ENCODE data around the gene SMC1B. TPM values are rescaled to one million over a fixed set of nuclear protein-coding genes. Genes with fewer than 3 reads are reported as not detected.

SMC1B gene
- total and polyA plus RNA-seq, 4 donors, result 0.02 to 0.05 TPM; not detected in 2

DNA sequence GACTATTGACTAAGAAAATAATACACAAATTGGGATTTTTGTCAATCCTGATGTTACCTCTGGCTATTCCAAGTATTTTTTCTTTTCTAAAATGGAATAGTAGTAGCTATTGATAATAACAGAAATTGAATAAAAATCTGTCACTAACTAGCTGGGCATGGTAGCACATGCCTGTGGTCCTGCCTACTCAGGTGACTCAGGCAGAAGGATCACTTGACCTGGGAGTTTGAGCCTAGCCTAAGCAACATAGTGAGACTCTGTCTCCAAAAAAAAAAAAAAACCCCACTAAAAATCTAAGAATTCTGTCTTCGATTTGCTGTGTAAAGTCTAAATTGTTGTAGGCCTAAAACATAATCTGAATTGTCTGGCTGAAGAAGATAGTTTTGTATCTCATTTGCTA, 61.4 kb downstream of the SMC1B start:
- H3K36me3 ChIP-seq (ENCODE audit: control insufficient read depth in 4 of 4, insufficient read depth in 3 of 4, low read depth in 1 of 4, low read length in 3 of 4), result no peaks in the 10 kb centered on the region
- no peak for DNase-seq (ENCODE audit: low spot score)
- no peak for TF ChIP-seq NR2F2 (IDR thresholded peaks at IDR 0.05)
- TF ChIP-seq FOXA1 (IDR thresholded peaks at IDR 0.05), result no peak
- no peak for TF ChIP-seq TAF1 (conservative IDR thresholded peaks at IDR 0.05)
- no peak for TF ChIP-seq RXRA (IDR thresholded peaks at IDR 0.05)
- no peak for TF ChIP-seq SP1 (IDR thresholded peaks at IDR 0.05)
- TF ChIP-seq REST (IDR thresholded peaks at IDR 0.05), result no peak
- TF ChIP-seq EGR1 (IDR thresholded peaks at IDR 0.05; ENCODE audit: low read depth in 2 of 2), result no peak
- no peak overlapping the region for H3K4me3 ChIP-seq (ENCODE audit: low read depth in 1 of 3, low read length in 3 of 3)
- H3K27me3 ChIP-seq (ENCODE audit: control insufficient read depth in 4 of 4, insufficient read depth in 4 of 4, low read length in 3 of 4), result no peaks in the 10 kb centered on the region
- H3K4me1 ChIP-seq (ENCODE audit: control insufficient read depth in 4 of 4, insufficient read depth in 4 of 4, low read length in 3 of 4), result no peaks in the 10 kb centered on the region
- no peaks in the 10 kb centered on the region for H3K9me3 ChIP-seq (ENCODE audit: control insufficient read depth in 4 of 4, low read length in 3 of 4)
- WGBS, result 98% methylated on average over 1 of the region's 1 CpG
- H3K27ac ChIP-seq (ENCODE audit: low read depth in 1 of 2, low read length in 2 of 2), result no peak overlapping the region
- H3K9ac ChIP-seq (ENCODE audit: low read depth in 1 of 2, low read length in 2 of 2), result no peak overlapping the region

- 97% methylated on average over 3 of the region's 3 CpGs for WGBS
- DNase-seq (ENCODE audit: low spot score), result no peak
- no peaks in the 10 kb centered on the region for H3K27me3 ChIP-seq (ENCODE audit: control insufficient read depth in 4 of 4, insufficient read depth in 4 of 4, low read length in 3 of 4)
- TF ChIP-seq YY1 (IDR thresholded peaks at IDR 0.05), result no peak
- TF ChIP-seq SP1 (IDR thresholded peaks at IDR 0.05), result no peak
- TF ChIP-seq JUND (IDR thresholded peaks at IDR 0.05), result no peak
- no peak for TF ChIP-seq FOXA1 (IDR thresholded peaks at IDR 0.05)
- TF ChIP-seq, protein P1, sequence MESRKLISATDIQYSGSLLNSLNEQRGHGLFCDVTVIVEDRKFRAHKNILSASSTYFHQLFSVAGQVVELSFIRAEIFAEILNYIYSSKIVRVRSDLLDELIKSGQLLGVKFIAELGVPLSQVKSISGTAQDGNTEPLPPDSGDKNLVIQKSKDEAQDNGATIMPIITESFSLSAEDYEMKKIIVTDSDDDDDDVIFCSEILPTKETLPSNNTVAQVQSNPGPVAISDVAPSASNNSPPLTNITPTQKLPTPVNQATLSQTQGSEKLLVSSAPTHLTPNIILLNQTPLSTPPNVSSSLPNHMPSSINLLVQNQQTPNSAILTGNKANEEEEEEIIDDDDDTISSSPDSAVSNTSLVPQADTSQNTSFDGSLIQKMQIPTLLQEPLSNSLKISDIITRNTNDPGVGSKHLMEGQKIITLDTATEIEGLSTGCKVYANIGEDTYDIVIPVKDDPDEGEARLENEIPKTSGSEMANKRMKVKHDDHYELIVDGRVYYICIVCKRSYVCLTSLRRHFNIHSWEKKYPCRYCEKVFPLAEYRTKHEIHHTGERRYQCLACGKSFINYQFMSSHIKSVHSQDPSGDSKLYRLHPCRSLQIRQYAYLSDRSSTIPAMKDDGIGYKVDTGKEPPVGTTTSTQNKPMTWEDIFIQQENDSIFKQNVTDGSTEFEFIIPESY (IDR thresholded peaks at IDR 0.05), result no peak
- no peak for TF ChIP-seq HNF4G (IDR thresholded peaks at IDR 0.05)
- H3K9ac ChIP-seq (ENCODE audit: low read depth in 1 of 2, low read length in 2 of 2), result no peak overlapping the region
- H3K9me3 ChIP-seq (ENCODE audit: control insufficient read depth in 4 of 4, low read length in 3 of 4), result no peaks in the 10 kb centered on the region
- no peak overlapping the region for H3K4me3 ChIP-seq (ENCODE audit: low read depth in 1 of 3, low read length in 3 of 3)
- H3K36me3 ChIP-seq (ENCODE audit: control insufficient read depth in 4 of 4, insufficient read depth in 3 of 4, low read depth in 1 of 4, low read length in 3 of 4), result peaks cover 0 to 5% (median 0%) of the 10 kb centered on the region in 4 donors
- no peak overlapping the region for H3K27ac ChIP-seq (ENCODE audit: low read depth in 1 of 2, low read length in 2 of 2)
- no peaks in the 10 kb centered on the region for H3K4me1 ChIP-seq (ENCODE audit: control insufficient read depth in 4 of 4, insufficient read depth in 4 of 4, low read length in 3 of 4)
These were observed 63.5 kb downstream of the SMC1B start for GRCh38 chr22:45349916-45350315.

DNA sequence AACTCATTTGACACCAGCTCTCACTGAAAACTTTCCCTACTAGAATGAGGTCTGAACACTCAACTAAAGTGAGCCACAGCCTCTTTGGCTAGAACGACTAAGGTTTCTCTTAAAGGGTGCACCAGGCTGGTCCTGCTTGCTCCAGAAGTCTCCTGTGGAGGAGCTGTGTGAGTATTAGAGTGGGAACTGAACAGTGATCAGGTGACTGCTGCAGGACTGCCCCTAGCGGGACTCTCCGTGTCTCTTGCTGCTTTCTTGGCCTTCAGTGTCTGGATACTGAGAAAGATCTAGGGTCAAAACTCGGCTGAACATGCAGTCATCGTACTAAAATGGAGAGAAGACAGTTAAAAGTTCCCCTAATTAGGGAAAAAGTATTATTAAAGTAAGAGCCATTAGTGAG, 69.1 kb downstream of the SMC1B start:
- DNase-seq (ENCODE audit: low spot score), result no peak
- Histone ChIP-seq H3K4me1 (ENCODE audit: control insufficient read depth in 4 of 4, insufficient read depth in 4 of 4, low read length in 3 of 4) (no peaks in the 10 kb centered on the region), H3K27me3 (ENCODE audit: control insufficient read depth in 4 of 4, insufficient read depth in 4 of 4, low read length in 3 of 4) (no peaks in the 10 kb centered on the region), H3K9me3 (ENCODE audit: control insufficient read depth in 4 of 4, low read length in 3 of 4) (no peaks in the 10 kb centered on the region), H3K27ac (ENCODE audit: low read depth in 1 of 2, low read length in 2 of 2) (no peak overlapping the region), H3K36me3 (ENCODE audit: control insufficient read depth in 4 of 4, insufficient read depth in 3 of 4, low read depth in 1 of 4, low read length in 3 of 4) (peaks cover 0 to 19% (median 4%) of the 10 kb centered on the region in 4 donors), H3K4me3 (ENCODE audit: low read depth in 1 of 3, low read length in 3 of 3) (no peak overlapping the region), H3K9ac (ENCODE audit: low read depth in 1 of 2, low read length in 2 of 2) (no peak overlapping the region)
- 86% methylated on average over 5 of the region's 5 CpGs for WGBS
- TF ChIP-seq TAF1 (conservative IDR thresholded peaks at IDR 0.05), result no peak
- no peak for TF ChIP-seq MAX (IDR thresholded peaks at IDR 0.05)
- no peak for TF ChIP-seq RXRA (IDR thresholded peaks at IDR 0.05)
- no peak for TF ChIP-seq GABPA (IDR thresholded peaks at IDR 0.05 in 1 of 2, conservative IDR thresholded peaks at IDR 0.05 in 1 of 2)
- TF ChIP-seq HNF4A (conservative IDR thresholded peaks at IDR 0.05), result no peak
- TF ChIP-seq RAD21 (IDR thresholded peaks at IDR 0.05), result no peak
- TF ChIP-seq, protein P1 (IDR thresholded peaks at IDR 0.05), result no peak
- no peak for TF ChIP-seq CTCF (IDR thresholded peaks at IDR 0.05; ENCODE audit: low read depth, low read length, missing input control)
- TF ChIP-seq HNF4G (IDR thresholded peaks at IDR 0.05), result no peak
